ENCODE data around the gene MAP7D1. TPM values are rescaled to one million over a fixed set of nuclear protein-coding genes. Genes with fewer than 3 reads are reported as not detected.
A peak's percentile ranks its signal among the peaks of the same experiment; 100 is the strongest.
"Not testable (repeated sequence)": the region's sequence is repeated elsewhere in the genome, so short reads cannot be mapped to it uniquely, and the experiment has no call there.

MAP7D1 gene
- total RNA-seq, 1 experiment from 2014 or later: 192 TPM

GRCh38 chr1:36187800-36188593 lies 32.0 kb downstream of the MAP7D1 start:
- H3K36me3 ChIP-seq (ENCODE audit: insufficient read depth, low read length, poor library complexity, severe bottlenecking): no peaks in the 10 kb centered on the region
- intact Hi-C loops (cut with micrococcal nuclease; ENCODE audit: unreplicated experiment): loop anchor here (1.0 to 5.0 kb wide), 2 partner anchors 39 to 91 kb away; partner anchors contain the start of gene TRAPPC3
- H3K27ac ChIP-seq (ENCODE audit: low read depth, low read length, poor library complexity, severe bottlenecking): no peak overlapping the region
- no peaks in the 10 kb centered on the region for H3K9me3 ChIP-seq (ENCODE audit: low read depth, low read length, poor library complexity, severe bottlenecking)
- TF ChIP-seq EZH2 (IDR thresholded peaks at IDR 0.05; ENCODE audit: borderline replicate concordance, low read depth, low read length, poor library complexity, severe bottlenecking) (no peak), CTCF (conservative IDR thresholded peaks at IDR 0.05; ENCODE audit: low read depth, low read length) (peak; percentile 91)
- POLR2A ChIA-PET (ENCODE audit: low non-redundant PET): interaction anchor here (0.6 to 0.7 kb wide), 3 partner anchors 20 to 37 kb away, joined by 3 to 4 read pairs (median 3); no protein-coding TSS in a partner anchor
- BruUV-seq (replicated peaks): no TSS peak
- CTCF ChIA-PET: interaction anchor here (0.6 to 1.7 kb wide), 10 partner anchors 11 to 98 kb away, joined by 3 to 27 read pairs (median 3); partner anchors contain the start of genes THRAP3 and TRAPPC3
- DNase-seq (ENCODE audit: low spot score): peak; percentile 91
- H3K27me3 ChIP-seq (replicated peaks; ENCODE audit: insufficient read depth, low read depth, low read length, poor library complexity): no peaks in the 10 kb centered on the region
- H3K4me1 ChIP-seq (ENCODE audit: insufficient read depth, low read length, poor library complexity, severe bottlenecking): no peaks in the 10 kb centered on the region
- no peak overlapping the region for H3K4me3 ChIP-seq (ENCODE audit: low read depth, low read length, poor library complexity, severe bottlenecking)

- BruUV-seq (replicated peaks); H3K36me3 ChIP-seq (ENCODE audit: insufficient read depth, low read length, poor library complexity, severe bottlenecking); H3K4me1 ChIP-seq (ENCODE audit: insufficient read depth, low read length, poor library complexity, severe bottlenecking); POLR2A ChIA-PET (ENCODE audit: low non-redundant PET); H3K27ac ChIP-seq (ENCODE audit: low read depth, low read length, poor library complexity, severe bottlenecking); H3K4me3 ChIP-seq (ENCODE audit: low read depth, low read length, poor library complexity, severe bottlenecking); H3K9me3 ChIP-seq (ENCODE audit: low read depth, low read length, poor library complexity, severe bottlenecking); intact Hi-C loops (cut with micrococcal nuclease; ENCODE audit: unreplicated experiment); H3K27me3 ChIP-seq (replicated peaks; ENCODE audit: insufficient read depth, low read depth, low read length, poor library complexity); DNase-seq (ENCODE audit: low spot score): not testable (repeated sequence)
- CTCF ChIA-PET: interaction anchor here (0.7 kb wide), 1 partner anchor 47 kb away, joined by 10 read pairs; the partner anchor contains the start of gene TRAPPC3
Observed at GRCh38 chr1:36196805-36197204, 40.8 kb downstream of the MAP7D1 start.

- Histone ChIP-seq H3K36me3 (ENCODE audit: insufficient read depth, low read length, poor library complexity, severe bottlenecking) (no peaks in the 10 kb centered on the region), H3K4me3 (ENCODE audit: low read depth, low read length, poor library complexity, severe bottlenecking) (no peak overlapping the region), H3K27ac (ENCODE audit: low read depth, low read length, poor library complexity, severe bottlenecking) (no peak overlapping the region), H3K9me3 (ENCODE audit: low read depth, low read length, poor library complexity, severe bottlenecking) (no peaks in the 10 kb centered on the region), H3K4me1 (ENCODE audit: insufficient read depth, low read length, poor library complexity, severe bottlenecking) (no peaks in the 10 kb centered on the region), H3K27me3 (replicated peaks; ENCODE audit: insufficient read depth, low read depth, low read length, poor library complexity) (no peaks in the 10 kb centered on the region)
- ChIA-PET POLR2A (ENCODE audit: low non-redundant PET) (no interaction called here), CTCF (interaction anchor here (0.7 kb wide), 1 partner anchor 11 kb away, joined by 3 read pairs; no protein-coding TSS in a partner anchor)
- no TSS peak for BruUV-seq (replicated peaks)
- TF ChIP-seq EZH2 (IDR thresholded peaks at IDR 0.05; ENCODE audit: borderline replicate concordance, low read depth, low read length, poor library complexity, severe bottlenecking): no peak
- TF ChIP-seq CTCF (conservative IDR thresholded peaks at IDR 0.05; ENCODE audit: low read depth, low read length): no peak
- DNase-seq (ENCODE audit: low spot score): no peak
- intact Hi-C loops (cut with micrococcal nuclease; ENCODE audit: unreplicated experiment): no loop called here
Observed at GRCh38 chr1:36198641-36199040, 42.7 kb downstream of the MAP7D1 start.

Measured in A673 (cell line).